IMR-90 (cell line): ENCODE results near the gene LCE2B. TPM values are rescaled to one million over a fixed set of nuclear protein-coding genes. Genes with fewer than 3 reads are reported as not detected.

Experiments used
- ATAC-seq: fragments of 200-7000 bp; cut with Tn5 transposase; 2 replicates; pipeline ENCODE4 v1.9.1; 2020; ENCODE audit warnings: low read depth, mild to moderate bottlenecking, moderate library complexity
- BruUV-seq: library from RNA; stranded (reverse); fragments of 400-500 nt; replicated peaks from 2 replicates; lab custom pipeline; 2021; lab: Mats Ljungman, UMichigan
- CTCF ChIA-PET: fragments of 300-600 bp; formaldehyde crosslinking; extraction: SDS; loops from one replicate; lab custom pipeline; 2021; ENCODE audit warnings: antibody characterized with exemption; lab: Yijun Ruan, JAX
- POLR2A ChIA-PET: fragments of 300-600 bp; sonication (Branson Sonifier 250); formaldehyde crosslinking; loops from one replicate; lab custom pipeline; 2022; ENCODE audit warnings: antibody characterized with exemption; ENCODE audit not compliant: unreplicated experiment; lab: Charles Lee
- DNase-seq: peaks from one replicate; pipeline ENCODE4 v3.0.0; 2013
- H2AFZ ChIP-seq: replicated peaks from 2 replicates; pipeline ENCODE3; 2013; ENCODE audit warnings: low read length, mild to moderate bottlenecking; ENCODE audit not compliant: poor library complexity
- H2AK5ac ChIP-seq: 2 replicates; pipeline ENCODE4 v1.6.1; 2013; ENCODE audit warnings: low read depth, low read length, inconsistent platforms
- H2AK9ac ChIP-seq: replicated peaks from 2 replicates; pipeline ENCODE3; 2013; ENCODE audit warnings: mild to moderate bottlenecking, low read depth, low read length, moderate library complexity; ENCODE audit not compliant: poor library complexity
- H2BK120ac ChIP-seq: 2 replicates; pipeline ENCODE4 v1.6.1; 2013; ENCODE audit warnings: low read depth, low read length, inconsistent platforms
- H2BK15ac ChIP-seq: 3 replicates; pipeline ENCODE4 v1.6.1; 2013; ENCODE audit warnings: low read depth, low read length, inconsistent platforms
- H2BK20ac ChIP-seq: 2 replicates; pipeline ENCODE4 v1.6.1; 2013; ENCODE audit warnings: low read depth, mild to moderate bottlenecking, inconsistent platforms, low read length, moderate library complexity
- H2BK5ac ChIP-seq: 2 replicates; pipeline ENCODE4 v1.6.1; 2013; ENCODE audit warnings: mild to moderate bottlenecking, low read depth, low read length, inconsistent platforms; ENCODE audit not compliant: poor library complexity, severe bottlenecking
- H3K14ac ChIP-seq: replicated peaks from 2 replicates; pipeline ENCODE4 v1.6.1; 2013; ENCODE audit warnings: low read depth, low read length, inconsistent platforms
- H3K18ac ChIP-seq: 2 replicates; pipeline ENCODE4 v1.6.1; 2013; ENCODE audit warnings: low read depth, low read length, control low read depth
- H3K23ac ChIP-seq: 2 replicates; pipeline ENCODE4 v1.6.1; 2013; ENCODE audit warnings: low read depth, low read length, inconsistent platforms
- H3K27ac ChIP-seq: 2 replicates; pipeline ENCODE4 v1.5.1; 2013; ENCODE audit warnings: mild to moderate bottlenecking, control low read depth, low read length; ENCODE audit not compliant: insufficient read depth
- H3K27me3 ChIP-seq: 2 replicates; pipeline ENCODE4 v1.6.1; 2013; ENCODE audit warnings: low read length; ENCODE audit not compliant: control insufficient read depth, insufficient read depth
- H3K36me3 ChIP-seq: 2 replicates; pipeline ENCODE4 v1.6.1; 2013; ENCODE audit warnings: low read length, mixed read lengths; ENCODE audit not compliant: control insufficient read depth, insufficient read depth
- H3K4ac ChIP-seq: 2 replicates; pipeline ENCODE4 v1.6.1; 2013; ENCODE audit warnings: low read depth, low read length, inconsistent platforms
- H3K4me1 ChIP-seq: 2 replicates; pipeline ENCODE4 v1.6.1; 2013; ENCODE audit warnings: low read length, mixed read lengths; ENCODE audit not compliant: control insufficient read depth, insufficient read depth
- H3K4me2 ChIP-seq: 2 replicates; pipeline ENCODE4 v1.6.1; 2013; ENCODE audit warnings: low read depth, mild to moderate bottlenecking, control low read depth, low read length, moderate library complexity
- H3K4me3 ChIP-seq: 2 replicates; pipeline ENCODE4 v1.5.1; 2013; ENCODE audit warnings: low read depth, mild to moderate bottlenecking, control low read depth, low read length, moderate library complexity; ENCODE audit not compliant: insufficient read depth
- H3K56ac ChIP-seq: 2 replicates; pipeline ENCODE4 v1.6.1; 2013; ENCODE audit warnings: low read length, inconsistent platforms; ENCODE audit not compliant: insufficient read depth; ENCODE audit errors: extremely low read depth
- H3K79me1 ChIP-seq, 2 experiments: 2 replicates each; pipeline ENCODE4 v1.6.1; 2013; ENCODE audit warnings: low read length in 2 of 2, inconsistent platforms in 1 of 2, low read depth in 1 of 2
- H3K9ac ChIP-seq: 2 replicates; pipeline ENCODE4 v1.6.1; 2013; ENCODE audit warnings: low read depth, low read length, control low read depth
- H3K9me1 ChIP-seq: 2 replicates; pipeline ENCODE4 v1.6.1; 2013; ENCODE audit warnings: low read length, inconsistent platforms; ENCODE audit not compliant: insufficient read depth
- H3K9me3 ChIP-seq: 2 replicates; pipeline ENCODE4 v1.6.1; 2013; ENCODE audit warnings: low read length; ENCODE audit not compliant: control insufficient read depth, insufficient read depth
- H4K20me1 ChIP-seq: 2 replicates; pipeline ENCODE4 v1.6.1; 2013; ENCODE audit warnings: low read length, inconsistent platforms; ENCODE audit not compliant: insufficient read depth
- H4K5ac ChIP-seq: 2 replicates; pipeline ENCODE4 v1.6.1; 2013; ENCODE audit warnings: mild to moderate bottlenecking, low read depth, low read length, control low read depth
- H4K8ac ChIP-seq, 2 experiments: 2 replicates each; pipeline ENCODE4 v1.6.1; 2013; ENCODE audit warnings: low read depth in 2 of 2, low read length in 2 of 2, control low read depth in 1 of 2, inconsistent platforms in 1 of 2
- H4K91ac ChIP-seq: 2 replicates; pipeline ENCODE4 v1.6.1; 2013; ENCODE audit warnings: low read depth, low read length, inconsistent platforms; ENCODE audit not compliant: insufficient read depth
- BHLHE40 ChIP-seq: fragments of 150-350 bp; IDR thresholded peaks from 2 replicates; pipeline ENCODE4 v1.6.1; 2016; ENCODE audit warnings: mild to moderate bottlenecking, low read depth, low read length
- CEBPB ChIP-seq: IDR thresholded peaks from 2 replicates; pipeline ENCODE4 v1.6.1; 2012; ENCODE audit warnings: low read depth, low read length, improper control_type of control experiment
- CHD1 ChIP-seq: IDR thresholded peaks from 2 replicates; pipeline ENCODE4 v1.6.1; 2012; ENCODE audit warnings: low read depth, low read length, improper control_type of control experiment
- FOS ChIP-seq: fragments of 150-350 bp; IDR thresholded peaks from 2 replicates; pipeline ENCODE4 v1.6.1; 2016; ENCODE audit warnings: low read depth, low read length
- MAFK ChIP-seq: IDR thresholded peaks from 2 replicates; pipeline ENCODE4 v1.6.1; 2012; ENCODE audit warnings: low read depth, low read length, improper control_type of control experiment
- MAZ ChIP-seq: IDR thresholded peaks from 2 replicates; pipeline ENCODE4 v1.6.1; 2012; ENCODE audit warnings: low read depth, mild to moderate bottlenecking, low read length, improper control_type of control experiment, moderate library complexity, borderline replicate concordance
- MXI1 ChIP-seq: IDR thresholded peaks from 2 replicates; pipeline ENCODE4 v1.6.1; 2012; ENCODE audit warnings: low read depth, mild to moderate bottlenecking, low read length, moderate library complexity, borderline replicate concordance
- NFE2L2 ChIP-seq: fragments of 150-350 bp; IDR thresholded peaks from 2 replicates; pipeline ENCODE4 v1.6.1; 2016; ENCODE audit warnings: low read depth, mild to moderate bottlenecking, low read length
- POLR2A ChIP-seq: IDR thresholded peaks from 2 replicates; pipeline ENCODE4 v1.6.1; 2012; ENCODE audit warnings: mild to moderate bottlenecking, low read depth, low read length
- RAD21 ChIP-seq: IDR thresholded peaks from 2 replicates; pipeline ENCODE4 v1.6.1; 2012; ENCODE audit warnings: low read length, improper control_type of control experiment
- RCOR1 ChIP-seq: IDR thresholded peaks from 2 replicates; pipeline ENCODE4 v1.6.1; 2012; ENCODE audit warnings: mild to moderate bottlenecking, low read length, improper control_type of control experiment; ENCODE audit not compliant: insufficient replicate concordance
- RFX5 ChIP-seq: IDR thresholded peaks from 2 replicates; pipeline ENCODE4 v1.8.0; 2012; ENCODE audit warnings: low read depth, mild to moderate bottlenecking, low read length, moderate library complexity
- SMC3 ChIP-seq: fragments of 150-350 bp; IDR thresholded peaks from 2 replicates; pipeline ENCODE4 v1.6.1; 2016; ENCODE audit warnings: low read depth, mild to moderate bottlenecking, antibody characterized with exemption, low read length, moderate library complexity
- dilution Hi-C: fragments of 300-500 bp; cut with HindIII; formaldehyde crosslinking; loops from one replicate; pipeline ENCODE4 v1.14.3; 2018; ENCODE audit warnings: low sequenced_read_pairs; ENCODE audit not compliant: unreplicated experiment
- in situ Hi-C: fragments of 300-500 bp; cut with MboI; formaldehyde crosslinking; loops from 3 replicates; pipeline ENCODE4 v1.14.3; 2019; ENCODE audit warnings: low sequenced_read_pairs, inconsistent platforms, mixed read lengths
- intact Hi-C: fragments of 100-400 bp; cut with micrococcal nuclease; formaldehyde crosslinking; loops from 2 replicates; pipeline ENCODE4 v1.10.0; 2022
- polyA plus RNA-seq, 3 experiments: library from polyadenylated mRNA; depleted of rRNA; stranded (reverse); fragments of >200 nt; gene quantifications; 2 replicates each; pipeline ENCODE4 v1.2.3, GENCODE V29; 2012; ENCODE audit warnings: low replicate concordance in 1 of 3
- total RNA-seq: library from RNA; depleted of rRNA; stranded (reverse); fragments of >200 nt; gene quantifications from 2 replicates; pipeline ENCODE4 v1.2.3, GENCODE V29; 2012
- TF ChIP-seq, protein P1 (sequence below): fragments of 150-350 bp; IDR thresholded peaks from 2 replicates; pipeline ENCODE4 v1.6.1; 2017; ENCODE audit warnings: mild to moderate bottlenecking, antibody characterized with exemption, low read length, low read depth
- TF ChIP-seq, protein P2 (sequence below): conservative IDR thresholded peaks from 2 replicates; pipeline ENCODE4 v1.5.1; 2012; ENCODE audit warnings: mild to moderate bottlenecking, low read depth, low read length, improper control_type of control experiment

LCE2B gene
- total and polyA plus RNA-seq, 2 of the 4 experiments (the other 2 are of a cell fraction) = not detected

GRCh38 chr1:152683846-152684245 is 2.1 kb upstream of the LCE2B start:
- in situ Hi-C loops = no loop called here
- DNase-seq (no peak), ATAC-seq (no peak)
- no peak overlapping the region for H2AK5ac ChIP-seq
- no peak overlapping the region for H3K4me3 ChIP-seq
- no peaks in the 10 kb centered on the region for H3K4me1 ChIP-seq
- H4K8ac ChIP-seq = no peak overlapping the region
- H3K9ac ChIP-seq = no peak overlapping the region
- no peak overlapping the region for H4K91ac ChIP-seq
- H4K20me1 ChIP-seq = no peaks in the 10 kb centered on the region
- no peak overlapping the region for H3K27ac ChIP-seq
- ChIA-PET POLR2A (no interaction called here), CTCF (no interaction called here)
- no peak overlapping the region for H2BK120ac ChIP-seq
- no peak overlapping the region for H3K18ac ChIP-seq
- H4K5ac ChIP-seq = no peak overlapping the region
- dilution Hi-C loops = no loop called here
- H3K27me3 ChIP-seq = no peaks in the 10 kb centered on the region; the same call in 1 of the 2 replicates
- no peaks in the 10 kb centered on the region for H3K9me3 ChIP-seq
- no peaks in the 10 kb centered on the region for H3K79me1 ChIP-seq
- H3K9me1 ChIP-seq = no peaks in the 10 kb centered on the region
- no peak overlapping the region for H2BK5ac ChIP-seq
- intact Hi-C loops = no loop called here
- H2BK15ac ChIP-seq = no peak overlapping the region
- H3K56ac ChIP-seq = no peak overlapping the region
- H3K23ac ChIP-seq = no peak overlapping the region
- H3K36me3 ChIP-seq = no peaks in the 10 kb centered on the region
- TF ChIP-seq CHD1 (no peak), FOS (no peak), CEBPB (no peak), RAD21 (no peak), SMC3 (no peak), RCOR1 (no peak), MXI1 (no peak), MAFK (no peak), NFE2L2 (no peak), RFX5 (no peak), MAZ (no peak), POLR2A (no peak), BHLHE40 (no peak)
- TF ChIP-seq, protein P1, sequence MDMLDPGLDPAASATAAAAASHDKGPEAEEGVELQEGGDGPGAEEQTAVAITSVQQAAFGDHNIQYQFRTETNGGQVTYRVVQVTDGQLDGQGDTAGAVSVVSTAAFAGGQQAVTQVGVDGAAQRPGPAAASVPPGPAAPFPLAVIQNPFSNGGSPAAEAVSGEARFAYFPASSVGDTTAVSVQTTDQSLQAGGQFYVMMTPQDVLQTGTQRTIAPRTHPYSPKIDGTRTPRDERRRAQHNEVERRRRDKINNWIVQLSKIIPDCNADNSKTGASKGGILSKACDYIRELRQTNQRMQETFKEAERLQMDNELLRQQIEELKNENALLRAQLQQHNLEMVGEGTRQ = no peak
- TF ChIP-seq, protein P2, sequence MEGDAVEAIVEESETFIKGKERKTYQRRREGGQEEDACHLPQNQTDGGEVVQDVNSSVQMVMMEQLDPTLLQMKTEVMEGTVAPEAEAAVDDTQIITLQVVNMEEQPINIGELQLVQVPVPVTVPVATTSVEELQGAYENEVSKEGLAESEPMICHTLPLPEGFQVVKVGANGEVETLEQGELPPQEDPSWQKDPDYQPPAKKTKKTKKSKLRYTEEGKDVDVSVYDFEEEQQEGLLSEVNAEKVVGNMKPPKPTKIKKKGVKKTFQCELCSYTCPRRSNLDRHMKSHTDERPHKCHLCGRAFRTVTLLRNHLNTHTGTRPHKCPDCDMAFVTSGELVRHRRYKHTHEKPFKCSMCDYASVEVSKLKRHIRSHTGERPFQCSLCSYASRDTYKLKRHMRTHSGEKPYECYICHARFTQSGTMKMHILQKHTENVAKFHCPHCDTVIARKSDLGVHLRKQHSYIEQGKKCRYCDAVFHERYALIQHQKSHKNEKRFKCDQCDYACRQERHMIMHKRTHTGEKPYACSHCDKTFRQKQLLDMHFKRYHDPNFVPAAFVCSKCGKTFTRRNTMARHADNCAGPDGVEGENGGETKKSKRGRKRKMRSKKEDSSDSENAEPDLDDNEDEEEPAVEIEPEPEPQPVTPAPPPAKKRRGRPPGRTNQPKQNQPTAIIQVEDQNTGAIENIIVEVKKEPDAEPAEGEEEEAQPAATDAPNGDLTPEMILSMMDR = no peak
- H2BK20ac ChIP-seq = no peak overlapping the region
- no peak overlapping the region for H3K14ac ChIP-seq
- H2AFZ ChIP-seq = no peak overlapping the region
- no peak overlapping the region for H3K4ac ChIP-seq
- no TSS peak for BruUV-seq
- H2AK9ac ChIP-seq = no peak overlapping the region
- H3K4me2 ChIP-seq = no peak overlapping the region
